PC-3 (cell line): ENCODE measurements around the gene TAGLN3. TPM values are rescaled to one million over a fixed set of nuclear protein-coding genes. Genes with fewer than 3 reads are reported as not detected.
A peak's percentile ranks its signal among the peaks of the same experiment; 100 is the strongest.

Experiments
- ATAC-seq: fragments of 200-7000 bp; cut with Tn5 transposase; 2 replicates; pipeline ENCODE4 v1.9.1; 2020; ENCODE audit warnings: mild to moderate bottlenecking, moderate library complexity
- BruUV-seq: library from RNA; stranded (reverse); fragments of 400-500 nt; replicated peaks from 2 replicates; lab custom pipeline; 2021; lab: Mats Ljungman, UMichigan
- CTCF ChIA-PET: fragments of 300-600 bp; sonication (Branson Sonifier 250); formaldehyde crosslinking; loops from one replicate; lab custom pipeline; 2022; ENCODE audit warnings: antibody characterized with exemption; lab: Charles Lee
- POLR2A ChIA-PET: fragments of 300-600 bp; sonication (Branson Sonifier 250); formaldehyde crosslinking; loops from one replicate; lab custom pipeline; 2022; ENCODE audit warnings: antibody characterized with exemption; ENCODE audit not compliant: unreplicated experiment; lab: Charles Lee
- DNase-seq: peaks from one replicate; pipeline ENCODE4 v3.0.0-alpha.2; 2015
- H2AFZ ChIP-seq: fragments of 300-600 bp; sonication (generic); 2 replicates; pipeline ENCODE4 v1.6.0; 2016; ENCODE audit warnings: antibody characterized with exemption, low read length
- H3F3A ChIP-seq: fragments of 300-600 bp; sonication (generic); one replicate; pipeline ENCODE4 v1.6.0; 2017; ENCODE audit warnings: antibody characterized with exemption, low read length, control low read depth, mild to moderate bottlenecking; ENCODE audit not compliant: unreplicated experiment
- H3K27ac ChIP-seq: fragments of 300-600 bp; sonication (generic); 2 replicates; pipeline ENCODE4 v1.5.1; 2016; ENCODE audit warnings: mild to moderate bottlenecking, low read length
- H3K27me3 ChIP-seq: fragments of 300-600 bp; sonication (generic); 2 replicates; pipeline ENCODE4 v1.6.1; 2016; ENCODE audit warnings: low read length, mixed read lengths
- H3K36me3 ChIP-seq: fragments of 300-600 bp; sonication (generic); 2 replicates; pipeline ENCODE4 v1.6.1; 2016; ENCODE audit warnings: low read depth, mixed run types, low read length, mixed read lengths
- H3K4me1 ChIP-seq: fragments of 300-600 bp; sonication (generic); 2 replicates; pipeline ENCODE4 v1.5.1; 2016; ENCODE audit warnings: low read length; ENCODE audit not compliant: insufficient read depth
- H3K4me2 ChIP-seq: fragments of 300-600 bp; sonication (generic); 2 replicates; pipeline ENCODE4 v1.6.0; 2016; ENCODE audit warnings: low read length
- H3K4me3 ChIP-seq: fragments of 300-600 bp; sonication (generic); 2 replicates; pipeline ENCODE4 v1.5.1; 2016; ENCODE audit warnings: mild to moderate bottlenecking, low read length, mixed read lengths
- H3K79me2 ChIP-seq: fragments of 300-600 bp; sonication (generic); 2 replicates; pipeline ENCODE4 v1.6.1; 2017; ENCODE audit warnings: low read length, mixed read lengths
- H3K9ac ChIP-seq: fragments of 300-600 bp; sonication (generic); 2 replicates; pipeline ENCODE4 v1.6.0; 2016; ENCODE audit warnings: mild to moderate bottlenecking, low read length
- H3K9me2 ChIP-seq: fragments of 300-600 bp; sonication (generic); replicated peaks from 2 replicates; pipeline ENCODE4 v1.6.1; 2016; ENCODE audit warnings: mixed run types, low read length, mixed read lengths
- H3K9me3 ChIP-seq: fragments of 300-600 bp; sonication (generic); 2 replicates; pipeline ENCODE4 v1.6.1; 2016; ENCODE audit warnings: low read length, mixed read lengths
- H4K20me1 ChIP-seq: fragments of 300-600 bp; sonication (generic); 2 replicates; pipeline ENCODE4 v1.6.1; 2016; ENCODE audit warnings: low read length, mixed read lengths
- EZH2 ChIP-seq: fragments of 300-600 bp; sonication (generic); IDR thresholded peaks from one replicate; pipeline ENCODE4 v1.6.1; 2017; ENCODE audit warnings: antibody characterized with exemption, mild to moderate bottlenecking, low read length; ENCODE audit not compliant: unreplicated experiment
- EZH2phosphoT487 ChIP-seq: fragments of 300-600 bp; sonication (generic); IDR thresholded peaks from 2 replicates; pipeline ENCODE4 v1.6.1; 2018; ENCODE audit warnings: mild to moderate bottlenecking, antibody characterized with exemption, low read length, borderline replicate concordance
- intact Hi-C: fragments of 100-400 bp; cut with micrococcal nuclease; formaldehyde crosslinking; loops from 2 replicates; pipeline ENCODE4 v1.9.0; 2023
- total RNA-seq: library from RNA; depleted of rRNA; stranded (reverse); fragments of >200 nt; gene quantifications from 2 replicates; pipeline ENCODE4 v1.2.3, GENCODE V29; 2014
- TF ChIP-seq, protein P1 (sequence below): fragments of 300-600 bp; sonication (generic); conservative IDR thresholded peaks from 2 replicates; pipeline ENCODE4 v1.5.1; 2017; ENCODE audit warnings: antibody characterized with exemption, low read depth, mild to moderate bottlenecking, low read length

Gene TAGLN3
- total RNA-seq, 1 experiment from 2014 or later = 4.3 TPM

DNA sequence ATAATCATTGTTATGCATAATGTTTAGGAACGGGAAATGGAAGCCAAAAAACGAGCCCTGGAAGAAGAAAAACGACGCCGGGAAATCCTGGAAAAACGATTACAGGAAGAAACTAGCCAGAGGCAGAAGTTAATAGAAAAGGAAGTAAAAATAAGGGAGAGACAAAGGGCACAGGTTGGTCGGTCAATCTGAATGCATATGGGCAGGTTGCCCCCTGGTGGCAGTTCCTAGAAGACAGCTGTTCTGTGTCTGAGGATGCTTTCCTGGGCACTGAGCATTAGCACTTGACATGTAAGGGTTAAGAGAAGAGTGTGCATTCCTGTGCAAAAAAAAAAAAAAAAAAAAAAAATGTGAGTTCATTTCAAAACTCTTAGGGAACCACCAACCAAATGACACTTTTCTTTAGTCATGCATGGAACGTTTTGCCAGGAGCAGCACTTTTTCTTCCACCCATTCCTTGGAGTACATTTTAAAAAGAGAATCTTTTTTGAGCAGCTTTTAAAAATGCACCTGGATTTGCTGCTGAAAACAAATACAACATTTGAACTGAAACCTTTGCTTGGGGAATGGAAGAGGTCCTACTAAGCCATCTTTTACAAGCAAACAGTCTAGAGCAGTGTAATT is 31.0 kb upstream of the TAGLN3 start:
- Histone ChIP-seq H3K79me2 (no peaks in the 10 kb centered on the region), H3K36me3 (peaks cover 44% of the 10 kb centered on the region), H3K4me3 (no peak overlapping the region), H3K9me3 (no peaks in the 10 kb centered on the region), H2AFZ (no peak overlapping the region), H4K20me1 (no peaks in the 10 kb centered on the region), H3K9me2 (no peaks in the 10 kb centered on the region), H3F3A (peaks cover 6% of the 10 kb centered on the region), H3K4me1 (peaks cover 41% of the 10 kb centered on the region), H3K4me2 (peak overlapping the region; percentile 41), H3K9ac (no peak overlapping the region), H3K27me3 (no peaks in the 10 kb centered on the region), H3K27ac (peak overlapping the region; percentile 13)
- ChIA-PET POLR2A (no interaction called here), CTCF (interaction anchor here (0.6 to 2.8 kb wide), 9 partner anchors 11 to 108 kb away, joined by 3 to 29 read pairs (median 9); partner anchors contain the start of gene ABHD10)
- BruUV-seq = no TSS peak
- no peak for TF ChIP-seq EZH2phosphoT487
- TF ChIP-seq, protein P1, sequence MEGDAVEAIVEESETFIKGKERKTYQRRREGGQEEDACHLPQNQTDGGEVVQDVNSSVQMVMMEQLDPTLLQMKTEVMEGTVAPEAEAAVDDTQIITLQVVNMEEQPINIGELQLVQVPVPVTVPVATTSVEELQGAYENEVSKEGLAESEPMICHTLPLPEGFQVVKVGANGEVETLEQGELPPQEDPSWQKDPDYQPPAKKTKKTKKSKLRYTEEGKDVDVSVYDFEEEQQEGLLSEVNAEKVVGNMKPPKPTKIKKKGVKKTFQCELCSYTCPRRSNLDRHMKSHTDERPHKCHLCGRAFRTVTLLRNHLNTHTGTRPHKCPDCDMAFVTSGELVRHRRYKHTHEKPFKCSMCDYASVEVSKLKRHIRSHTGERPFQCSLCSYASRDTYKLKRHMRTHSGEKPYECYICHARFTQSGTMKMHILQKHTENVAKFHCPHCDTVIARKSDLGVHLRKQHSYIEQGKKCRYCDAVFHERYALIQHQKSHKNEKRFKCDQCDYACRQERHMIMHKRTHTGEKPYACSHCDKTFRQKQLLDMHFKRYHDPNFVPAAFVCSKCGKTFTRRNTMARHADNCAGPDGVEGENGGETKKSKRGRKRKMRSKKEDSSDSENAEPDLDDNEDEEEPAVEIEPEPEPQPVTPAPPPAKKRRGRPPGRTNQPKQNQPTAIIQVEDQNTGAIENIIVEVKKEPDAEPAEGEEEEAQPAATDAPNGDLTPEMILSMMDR = peak; percentile 96
- peak; percentile 92 for DNase-seq
- intact Hi-C loops = loop anchor here (1.0 kb wide), 5 partner anchors 50 to 298 kb away; no protein-coding TSS in a partner anchor
- peak; percentile 73 for ATAC-seq

DNA sequence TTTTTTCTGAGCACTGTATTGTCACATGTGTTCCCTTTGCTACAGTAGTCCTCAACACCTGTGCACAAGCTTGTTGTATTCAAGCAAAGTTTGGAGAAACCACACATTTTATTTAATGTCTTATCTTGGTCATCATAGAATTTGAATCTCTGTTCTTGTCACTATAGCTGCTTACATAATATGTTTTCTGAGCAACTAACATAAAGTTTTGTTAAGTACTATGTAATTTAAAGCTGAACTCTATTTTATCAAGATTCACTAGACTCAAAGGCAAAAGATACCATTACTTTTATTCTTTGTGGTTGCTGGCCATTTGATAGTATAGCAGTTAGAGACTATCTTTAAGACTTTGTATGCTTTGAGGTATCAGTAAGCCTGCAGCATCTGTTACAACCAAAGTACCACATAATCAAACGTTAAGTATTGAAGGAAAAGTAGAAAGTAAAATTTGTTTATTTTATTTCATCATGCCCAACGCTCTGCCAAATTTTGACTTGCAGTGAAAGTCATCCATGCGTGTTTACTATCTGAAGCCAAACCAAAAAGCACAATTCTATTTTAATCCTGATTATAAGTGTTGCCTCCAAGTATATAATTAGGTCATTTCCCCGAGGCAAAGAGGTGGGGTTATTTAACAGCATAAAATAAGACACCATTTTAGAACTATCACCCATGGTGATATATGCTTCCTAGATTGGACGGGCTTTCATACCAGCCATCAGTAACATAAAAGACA is 30.2 kb upstream of the TAGLN3 start:
- Histone ChIP-seq H3F3A (no peaks in the 10 kb centered on the region), H3K4me3 (no peak overlapping the region), H3K9me2 (no peaks in the 10 kb centered on the region), H3K4me1 (peaks cover 35% of the 10 kb centered on the region), H3K79me2 (no peaks in the 10 kb centered on the region), H3K27me3 (no peaks in the 10 kb centered on the region), H3K27ac (no peak overlapping the region), H3K9me3 (no peaks in the 10 kb centered on the region), H2AFZ (no peak overlapping the region), H4K20me1 (no peaks in the 10 kb centered on the region), H3K4me2 (no peak overlapping the region), H3K9ac (no peak overlapping the region), H3K36me3 (peaks cover 47% of the 10 kb centered on the region)
- intact Hi-C loops = no loop called here
- ChIA-PET POLR2A (no interaction called here), CTCF (interaction anchor here (0.6 to 2.8 kb wide), 7 partner anchors 10 to 108 kb away, joined by 3 to 29 read pairs (median 5); partner anchors contain the start of gene ABHD10)
- TF ChIP-seq EZH2 = no peak
- no peak for TF ChIP-seq EZH2phosphoT487
- ATAC-seq (peak; percentile 18; the same call in 1 of the 2 replicates), DNase-seq (peak; percentile 9)
- no TSS peak for BruUV-seq

DNA sequence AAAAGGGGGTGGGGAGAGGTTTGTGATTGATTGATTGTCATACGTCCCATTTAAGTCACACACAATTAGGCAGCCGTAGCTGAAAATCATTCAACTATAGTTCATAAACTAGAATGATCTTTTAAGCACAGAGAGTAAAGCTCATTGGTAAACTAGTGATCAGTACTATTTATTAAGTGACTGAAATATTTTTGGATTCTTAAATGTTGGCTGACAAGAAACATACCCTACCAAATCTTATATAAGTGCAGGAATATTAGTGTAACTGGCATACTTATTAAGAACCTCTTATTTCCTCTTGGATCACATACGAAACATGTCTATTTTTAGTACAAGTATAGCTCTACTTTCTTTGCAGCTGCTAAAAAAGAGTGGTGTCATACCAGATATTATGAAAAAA is 28.3 kb upstream of the TAGLN3 start:
- Histone ChIP-seq H3K4me2 (no peak overlapping the region), H3K4me1 (peaks cover 28% of the 10 kb centered on the region), H3K36me3 (peaks cover 48% of the 10 kb centered on the region), H2AFZ (no peak overlapping the region), H3K4me3 (no peak overlapping the region), H3K27ac (no peak overlapping the region), H3K79me2 (no peaks in the 10 kb centered on the region), H3K27me3 (no peaks in the 10 kb centered on the region), H3K9me3 (no peaks in the 10 kb centered on the region), H4K20me1 (no peaks in the 10 kb centered on the region), H3K9ac (no peak overlapping the region), H3K9me2 (no peaks in the 10 kb centered on the region), H3F3A (no peaks in the 10 kb centered on the region)
- no TSS peak for BruUV-seq
- ChIA-PET POLR2A (no interaction called here), CTCF (no interaction called here)
- no peak for ATAC-seq
- DNase-seq = no peak
- no peak for TF ChIP-seq EZH2
- TF ChIP-seq, protein P1 = no peak
- TF ChIP-seq EZH2phosphoT487 = no peak
- intact Hi-C loops = no loop called here
